K562 (cell line): ENCODE data around the gene TADA2A. TPM values are rescaled to one million over a fixed set of nuclear protein-coding genes. Genes with fewer than 3 reads are reported as not detected.

Experiments
- ATAC-seq: fragments of 200-7000 bp; cut with Tn5 transposase; 3 replicates; pipeline ENCODE4 v1.9.1; 2020; ENCODE audit warnings: moderate library complexity
- BruUV-seq: library from RNA; stranded (reverse); fragments of 400-500 nt; replicated peaks from 2 replicates; lab custom pipeline; 2021; lab: Mats Ljungman, UMichigan
- CTCF ChIA-PET: fragments of 300-600 bp; formaldehyde crosslinking; extraction: SDS; loops from one replicate; lab custom pipeline; 2021; ENCODE audit warnings: low intra/inter-chr PET ratio; lab: Yijun Ruan, JAX
- POLR2A ChIA-PET: fragments of 300-600, 350-650 bp; sonication (Branson Sonifier 250); formaldehyde crosslinking; extraction: SDS; loops from one replicate; lab custom pipeline; 2021; ENCODE audit warnings: antibody characterized with exemption, inconsistent platforms; lab: Yijun Ruan, JAX
- DNase-seq, 4 experiments: peaks; one replicate each; pipeline versions ENCODE4 v3.0.0 to v3.0.0-alpha.2; 2011 to 2018; ENCODE audit warnings: low spot score in 3 of 4, mixed read lengths in 3 of 4; ENCODE audit errors: extremely low read depth in 1 of 4
- FAIRE-seq: peaks from 2 replicates; lab custom pipeline; 2011; peaks lifted over from hg19 to GRCh38; lab: Jason Lieb, UNC
- H2AFZ ChIP-seq: 2 replicates; pipeline ENCODE4 v1.6.0; 2011; ENCODE audit warnings: low read depth, low read length, control low read depth, inconsistent platforms
- H3K27ac ChIP-seq: fragments of 200-600 bp; 3 replicates; pipeline ENCODE4 v1.8.0; 2011; ENCODE audit warnings: low read depth, mild to moderate bottlenecking, control low read depth, inconsistent platforms, low read length, moderate library complexity, mixed read lengths; ENCODE audit errors: extremely low read depth
- H3K27me3 ChIP-seq, 2 experiments: fragments of 300-600 bp in 1 of 2; 2 replicates in 1 of 2; 3 replicates in 1 of 2; pipeline versions ENCODE4 v1.6.0 to v1.8.0; 2011; ENCODE audit warnings: inconsistent platforms in 2 of 2, low read length in 2 of 2, mild to moderate bottlenecking in 1 of 2, mixed read lengths in 1 of 2, moderate library complexity in 1 of 2; ENCODE audit not compliant: control insufficient read depth in 2 of 2, insufficient read depth in 2 of 2
- H3K36me3 ChIP-seq: fragments of 300-600 bp; 3 replicates; pipeline ENCODE4 v1.8.0; 2011; ENCODE audit warnings: mild to moderate bottlenecking, low read length, inconsistent platforms; ENCODE audit not compliant: control insufficient read depth, insufficient read depth
- H3K4me1 ChIP-seq, 2 experiments: fragments of 200-600 bp in 1 of 2; replicated peaks in 1 of 2; 2 replicates in 1 of 2; 3 replicates in 1 of 2; pipeline versions ENCODE4 v1.5.1 to v1.8.0; 2011; ENCODE audit warnings: inconsistent platforms in 2 of 2, low read length in 2 of 2, mild to moderate bottlenecking in 1 of 2, mixed read lengths in 1 of 2, moderate library complexity in 1 of 2; ENCODE audit not compliant: control insufficient read depth in 2 of 2, insufficient read depth in 2 of 2
- H3K4me2 ChIP-seq: 2 replicates; pipeline ENCODE4 v1.6.1; 2011; ENCODE audit warnings: low read length, control low read depth, inconsistent platforms, mixed read lengths; ENCODE audit not compliant: insufficient read depth
- H3K4me3 ChIP-seq: fragments of 200-600 bp; sonication (generic), shearing (Covaris generic); 2 replicates; pipeline ENCODE4 v1.5.1; 2016; ENCODE audit warnings: control low read depth, inconsistent platforms
- H3K79me2 ChIP-seq: fragments of 200-600 bp; 3 replicates; pipeline ENCODE4 v1.8.0; 2011; ENCODE audit warnings: low read length, inconsistent platforms; ENCODE audit not compliant: control insufficient read depth, insufficient read depth
- H3K9ac ChIP-seq, 2 experiments: 2 replicates each; pipeline versions ENCODE4 v1.6.0 to v1.6.1; 2011; ENCODE audit warnings: low read depth in 2 of 2, low read length in 2 of 2, control low read depth in 1 of 2, inconsistent platforms in 1 of 2, mild to moderate bottlenecking in 1 of 2, mixed read lengths in 1 of 2; ENCODE audit not compliant: insufficient read depth in 1 of 2
- H3K9me1 ChIP-seq: one replicate; pipeline ENCODE4 v1.6.0; 2011; ENCODE audit warnings: inconsistent platforms, mild to moderate bottlenecking, low read length, moderate library complexity; ENCODE audit not compliant: control insufficient read depth, insufficient read depth
- H3K9me3 ChIP-seq: replicated peaks from 2 replicates; pipeline ENCODE4 v1.5.1; 2011; ENCODE audit warnings: low read depth, low read length, inconsistent platforms; ENCODE audit not compliant: control insufficient read depth, insufficient read depth
- H4K20me1 ChIP-seq: replicated peaks from 2 replicates; pipeline ENCODE4 v1.6.1; 2011; ENCODE audit warnings: low read length, inconsistent platforms, mixed read lengths; ENCODE audit not compliant: control insufficient read depth, insufficient read depth
- CBFA2T3 ChIP-seq: fragments of 450-650 bp; IDR thresholded peaks from 2 replicates; pipeline ENCODE4 v1.6.1; 2017
- CHD4 ChIP-seq: fragments of 200-600 bp; sonication (generic); IDR thresholded peaks from 3 replicates; pipeline ENCODE4 v1.6.1; 2012; ENCODE audit warnings: low read depth, mild to moderate bottlenecking, mixed read lengths, low read length, inconsistent platforms; ENCODE audit not compliant: insufficient read depth, insufficient replicate concordance, poor library complexity, severe bottlenecking
- TEAD4 ChIP-seq, 2 experiments: sonication (generic) in 1 of 2; formaldehyde crosslinking in 1 of 2; IDR thresholded peaks; 2 replicates each; pipeline versions ENCODE4 v1.6.1 to v1.8.0; 2012 to 2022; ENCODE audit warnings: borderline replicate concordance in 1 of 2, inconsistent platforms in 1 of 2, low read length in 1 of 2, mild to moderate bottlenecking in 1 of 2, missing genetic modification reagents in 1 of 2
- ZNF197 ChIP-seq: fragments of 200-800 bp; sonication (Bioruptor generic); IDR thresholded peaks from 2 replicates; pipeline ENCODE4 v1.6.1; 2016; ENCODE audit warnings: low read depth, missing genetic modification characterization, missing compliant biosample characterization
- ZNF445 ChIP-seq: fragments of 250-450 bp; sonication (Bioruptor Pico); IDR thresholded peaks from 2 replicates; pipeline ENCODE4 v1.4.0; 2020; ENCODE audit warnings: low read depth, mild to moderate bottlenecking, moderate library complexity
- WGBS: fragments of 100-300 bp; shearing (Covaris generic); methylation state at CpG from one replicate; pipeline ENCODE4 v1.1.6; 2016; ENCODE audit warnings: low coverage, mixed read lengths; ENCODE audit not compliant: insufficient coverage; ENCODE audit errors: missing lambda C conversion rate; 5-methylcytosine and 5-hydroxymethylcytosine counted together
- in situ Hi-C: fragments of 300-500 bp; cut with MboI; formaldehyde crosslinking; loops from 4 replicates; pipeline ENCODE4 v1.15.0; 2018; ENCODE audit warnings: inconsistent platforms, mixed read lengths
- intact Hi-C: fragments of 100-400 bp; cut with micrococcal nuclease; formaldehyde crosslinking; loops from 2 replicates; pipeline ENCODE4 v1.14.2; 2022
- polyA plus RNA-seq, 8 experiments: library from polyadenylated mRNA; depleted of rRNA in 4 of 8; stranded (reverse) in 5 of 8; unstranded in 3 of 8; fragments of >200 nt; fragmentation: Nextera tagmentation in 2 of 8; fragmentation: Illumina TruSeq in 1 of 8; extraction: Ambion mirVana in 2 of 8; extraction: Trizol in 1 of 8; gene quantifications; 2 replicates each; pipeline versions ENCODE4 v1.2.1 to v1.2.3, GENCODE V29; 2011 to 2014; ENCODE audit warnings: inconsistent platforms in 1 of 8, missing spikeins in 1 of 8
- total RNA-seq, 7 experiments: library from RNA; depleted of rRNA in 6 of 7; stranded (reverse); fragments of >200 nt in 6 of 7; fragmentation: Illumina TruSeq in 2 of 7; extraction: Trizol in 2 of 7; gene quantifications; 2 replicates each; pipeline versions ENCODE4 v1.2.1 to v1.2.3, GENCODE V29; 2011 to 2021; ENCODE audit warnings: low replicate concordance in 1 of 7

Gene TADA2A
- total and polyA plus RNA-seq, 9 of the 15 experiments (the other 6 are each of a cell fraction or from before 2014, with no cell fraction given), result 13.8 to 37.7 (median 25.0) TPM

GRCh38 chr17:37517881-37518280 lies 111.2 kb downstream of the TADA2A start:
- Histone ChIP-seq H2AFZ (no peak overlapping the region), H3K36me3 (peaks cover 62% of the 10 kb centered on the region; the same call in 2 of the 3 replicates), H3K27me3 (no peaks in the 10 kb centered on the region), H3K27ac (no peak overlapping the region), H3K9ac (no peak overlapping the region), H3K9me1 (no peaks in the 10 kb centered on the region), H3K9me3 (no peaks in the 10 kb centered on the region), H3K4me3 (no peak overlapping the region), H3K79me2 (no peaks in the 10 kb centered on the region), H3K4me1 (peaks cover 0 to 14% of the 10 kb centered on the region in 2 experiments; a peak in 4 of 5 replicates), H3K4me2 (no peak overlapping the region), H4K20me1 (no peaks in the 10 kb centered on the region)
- FAIRE-seq (no peak), DNase-seq (no peak), ATAC-seq (no peak)
- intact Hi-C loops, result no loop called here
- 97% methylated on average over 4 of the region's 4 CpGs for whole genome bisulfite sequencing
- BruUV-seq, result no TSS peak
- ChIA-PET POLR2A (interaction anchor here (1.0 to 1.2 kb wide), 2 partner anchors 11 to 23 kb away, joined by 3 to 4 read pairs; no protein-coding TSS in a partner anchor), CTCF (no interaction called here)
- TF ChIP-seq CHD4, result no peak
- no peak for TF ChIP-seq TEAD4 (IDR thresholded peaks at IDR 0.05; ENCODE audit: low read length)
- TF ChIP-seq TEAD4 (CRISPR knock-in tag; IDR thresholded peaks at IDR 0.05; ENCODE audit: borderline replicate concordance), result no peak
- TF ChIP-seq CBFA2T3, result no peak
- TF ChIP-seq ZNF445 (CRISPR knock-in tag), result no peak
- no peak for TF ChIP-seq ZNF197 (CRISPR knock-in tag)
- in situ Hi-C loops, result no loop called here
